Adipocyte (in vitro differentiated cells): ENCODE results near the gene SLC2A9.

Source experiments
- DNase-seq: peaks from one replicate; pipeline ENCODE4 v3.0.0-alpha.2; 2015; ENCODE audit warnings: low read depth
- H3K27me3 ChIP-seq: replicated peaks from 2 replicates; pipeline ENCODE4 v1.7.0; 2013; ENCODE audit warnings: mild to moderate bottlenecking, low read length, moderate library complexity; ENCODE audit not compliant: control insufficient read depth, insufficient read depth
- H3K36me3 ChIP-seq: 2 replicates; pipeline ENCODE4 v1.7.0; 2013; ENCODE audit warnings: low read length, mild to moderate bottlenecking, moderate library complexity; ENCODE audit not compliant: control insufficient read depth, insufficient read depth, severe bottlenecking
- H3K4me1 ChIP-seq: 2 replicates; pipeline ENCODE4 v1.7.0; 2013; ENCODE audit warnings: mild to moderate bottlenecking, low read length, moderate library complexity; ENCODE audit not compliant: control insufficient read depth, insufficient read depth
- H3K4me3 ChIP-seq: 2 replicates; pipeline ENCODE4 v1.7.0; 2013; ENCODE audit warnings: mild to moderate bottlenecking, low read length, moderate library complexity
- H3K9ac ChIP-seq: 2 replicates; pipeline ENCODE4 v1.7.0; 2013; ENCODE audit warnings: mild to moderate bottlenecking, low read length, moderate library complexity
- H3K9me3 ChIP-seq: 2 replicates; pipeline ENCODE4 v1.7.0; 2013; ENCODE audit warnings: mild to moderate bottlenecking, low read length, moderate library complexity; ENCODE audit not compliant: control insufficient read depth

The SLC2A9 gene

DNA sequence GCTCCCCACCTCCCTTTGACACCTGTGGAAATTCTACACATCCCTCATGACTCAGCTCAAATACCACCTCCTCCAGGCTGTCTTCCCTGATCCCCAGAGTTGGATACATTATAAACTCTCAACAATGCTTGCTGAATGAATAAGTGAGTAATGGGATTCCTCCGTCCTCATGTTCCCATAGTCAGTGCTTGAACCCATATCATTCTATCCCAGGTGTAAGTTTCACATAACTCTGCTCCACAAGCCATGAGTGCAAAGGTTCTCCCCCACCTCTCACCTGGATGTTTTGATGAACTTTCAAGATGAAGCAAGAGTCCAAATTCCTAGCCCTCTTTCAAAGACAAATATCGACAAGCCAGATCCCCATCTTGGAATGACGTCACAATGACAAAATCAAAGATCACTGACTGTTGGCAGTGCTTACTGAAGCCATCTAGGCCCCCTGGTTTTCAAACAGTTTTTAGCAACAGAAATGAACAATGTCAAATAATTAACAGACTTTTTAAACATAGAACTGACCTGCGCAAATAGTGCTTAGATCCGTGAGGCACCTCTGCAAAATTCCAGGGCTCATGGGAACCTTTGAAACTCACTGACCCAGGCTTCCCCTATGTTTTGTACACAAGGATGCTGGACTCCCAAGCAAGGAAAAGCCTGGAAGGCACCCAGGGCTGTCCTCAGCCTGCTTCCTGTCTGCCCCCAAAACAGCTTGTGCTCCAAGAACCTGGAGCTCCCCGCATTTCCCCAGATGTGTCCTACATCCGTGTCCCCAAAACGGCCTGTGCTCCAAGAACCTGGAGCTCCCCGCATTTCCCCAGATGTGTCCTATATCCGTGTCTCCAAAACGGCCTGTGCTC is 4.0 kb downstream of the SLC2A9 start:
- no peaks in the 10 kb centered on the region for H3K9me3 ChIP-seq
- no peak overlapping the region for H3K4me3 ChIP-seq
- peaks cover 24% of the 10 kb centered on the region for H3K27me3 ChIP-seq
- no peak overlapping the region for H3K9ac ChIP-seq
- H3K4me1 ChIP-seq = peaks cover 11% of the 10 kb centered on the region
- H3K36me3 ChIP-seq = no peaks in the 10 kb centered on the region
- DNase-seq = no peak

DNA sequence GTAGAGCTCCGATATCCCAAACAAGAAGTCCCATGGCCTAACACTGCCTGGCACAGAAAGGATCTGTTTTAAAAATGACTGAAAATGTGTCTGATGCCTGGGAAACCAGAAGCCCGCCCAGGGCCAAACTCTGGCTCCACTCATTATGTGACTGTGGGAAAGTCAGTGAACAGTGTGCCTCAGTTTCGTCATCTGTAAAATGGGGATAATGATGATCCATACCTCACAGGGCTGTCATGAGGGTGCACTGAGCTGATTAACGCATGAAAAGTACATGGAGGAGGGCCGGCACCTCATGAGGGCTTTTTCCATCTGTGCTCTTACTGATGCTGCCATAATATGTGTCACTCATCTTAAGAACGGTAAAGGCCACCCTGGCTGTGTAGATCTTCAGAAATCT is 5.1 kb downstream of the SLC2A9 start:
- Histone ChIP-seq H3K9ac (no peak overlapping the region), H3K36me3 (no peaks in the 10 kb centered on the region), H3K4me1 (peaks cover 9% of the 10 kb centered on the region), H3K9me3 (no peaks in the 10 kb centered on the region), H3K27me3 (peaks cover 34% of the 10 kb centered on the region), H3K4me3 (no peak overlapping the region)
- no peak for DNase-seq

DNA sequence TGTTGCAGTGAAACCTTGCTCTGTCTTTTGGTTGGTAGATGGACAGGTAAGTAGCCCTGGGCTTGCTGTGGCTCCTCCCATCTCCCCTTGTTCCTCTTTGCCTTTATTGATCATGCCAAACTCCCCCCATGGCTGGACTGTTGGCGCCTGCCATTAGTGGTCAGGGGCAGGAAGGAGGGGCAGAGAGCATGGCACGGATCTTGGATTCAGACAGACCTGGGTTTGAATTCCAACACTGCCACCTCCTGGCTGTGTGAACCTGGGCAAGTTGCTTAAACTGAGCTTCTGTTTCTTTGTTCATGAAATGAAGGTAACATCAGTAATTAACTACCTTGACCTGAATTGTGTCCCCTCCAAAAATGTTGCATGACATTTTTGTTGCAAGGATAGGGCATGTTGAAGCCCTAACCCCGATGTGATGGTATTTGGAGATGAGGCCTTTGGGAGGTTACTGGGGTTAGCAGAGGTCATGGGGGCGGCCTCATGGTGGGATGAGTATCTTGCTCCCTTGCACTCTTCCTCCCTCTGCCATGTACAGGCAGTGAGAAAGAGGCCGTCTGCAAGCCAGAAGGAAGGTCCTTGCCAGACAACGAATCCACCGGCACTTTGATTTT is 6.0 kb downstream of the SLC2A9 start:
- DNase-seq = no peak
- Histone ChIP-seq H3K4me1 (peaks cover 7% of the 10 kb centered on the region), H3K9me3 (no peaks in the 10 kb centered on the region)

DNA sequence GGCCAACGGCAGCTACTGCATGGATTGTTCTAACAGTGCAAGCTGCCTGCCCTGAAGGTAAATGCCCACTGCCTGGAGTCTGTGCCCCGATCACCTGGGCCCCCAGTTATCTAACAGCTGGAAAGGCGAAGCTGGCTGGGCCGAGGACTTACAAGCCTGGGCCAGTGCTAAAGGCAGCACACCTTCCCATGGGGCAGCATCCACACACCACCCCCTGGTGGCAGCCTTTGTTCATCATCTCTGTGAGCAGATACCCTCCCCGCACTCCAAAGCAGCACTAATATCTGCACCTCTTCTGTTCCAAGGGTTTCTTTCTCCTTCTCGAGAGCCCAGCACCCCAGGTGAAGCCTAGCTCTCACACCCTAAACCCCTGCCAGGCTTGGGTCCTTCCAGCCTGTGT is 7.6 kb downstream of the SLC2A9 start:
- no peak for DNase-seq
- Histone ChIP-seq H3K4me3 (no peak overlapping the region), H3K9ac (no peak overlapping the region), H3K36me3 (no peaks in the 10 kb centered on the region), H3K4me1 (peaks cover 2% of the 10 kb centered on the region), H3K27me3 (peaks cover 40% of the 10 kb centered on the region), H3K9me3 (no peaks in the 10 kb centered on the region)

More for the DNA sequence above, 6.0 kb downstream of the SLC2A9 start:
- Histone ChIP-seq H3K9ac (no peak overlapping the region), H3K27me3 (peaks cover 38% of the 10 kb centered on the region), H3K36me3 (no peaks in the 10 kb centered on the region), H3K4me3 (no peak overlapping the region)

DNA sequence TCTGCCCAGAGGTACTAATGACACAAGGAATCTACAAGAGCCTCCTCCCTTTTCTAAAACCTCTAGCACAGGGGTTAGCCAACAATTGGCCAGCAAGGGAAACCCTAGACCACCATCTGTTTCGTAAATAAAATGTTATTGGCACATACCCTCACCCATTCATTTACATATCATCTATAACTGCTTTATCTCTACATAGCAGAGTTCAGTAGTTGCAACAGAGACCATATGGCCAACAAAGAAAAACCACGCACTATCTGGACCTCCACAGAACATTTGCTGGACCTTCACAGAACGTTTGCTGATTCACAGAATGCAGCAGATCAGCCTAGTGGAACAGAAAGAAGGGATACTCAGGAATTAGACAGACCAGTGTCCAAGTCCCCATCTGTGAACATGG is 9.4 kb downstream of the SLC2A9 start:
- Histone ChIP-seq H3K36me3 (no peaks in the 10 kb centered on the region), H3K4me3 (no peak overlapping the region), H3K9me3 (no peaks in the 10 kb centered on the region), H3K4me1 (peaks cover 16% of the 10 kb centered on the region), H3K9ac (no peak overlapping the region), H3K27me3 (peaks cover 40% of the 10 kb centered on the region)
- no peak for DNase-seq

DNA sequence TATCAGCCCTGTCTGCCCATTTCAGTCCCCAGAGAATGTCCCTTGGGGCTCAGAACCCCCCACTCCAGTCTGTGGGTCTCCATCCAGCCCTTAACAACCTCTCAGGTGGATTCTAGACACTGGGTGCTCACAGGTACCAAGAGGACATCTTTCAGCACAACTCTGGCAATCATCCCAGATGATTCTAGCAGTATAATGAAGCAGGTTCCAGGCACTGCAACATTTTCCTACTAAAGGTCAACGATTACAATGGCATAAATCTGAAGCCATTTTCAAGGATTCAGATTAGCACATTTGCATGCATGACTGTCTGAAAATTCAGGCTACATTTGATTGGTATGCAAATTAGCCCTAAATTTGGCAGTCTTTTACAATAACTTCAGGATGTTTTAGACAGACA is 10.0 kb downstream of the SLC2A9 start:
- DNase-seq = no peak
- Histone ChIP-seq H3K4me3 (no peak overlapping the region), H3K9ac (no peak overlapping the region), H3K9me3 (no peaks in the 10 kb centered on the region), H3K4me1 (peaks cover 22% of the 10 kb centered on the region), H3K27me3 (peaks cover 40% of the 10 kb centered on the region), H3K36me3 (no peaks in the 10 kb centered on the region)

DNA sequence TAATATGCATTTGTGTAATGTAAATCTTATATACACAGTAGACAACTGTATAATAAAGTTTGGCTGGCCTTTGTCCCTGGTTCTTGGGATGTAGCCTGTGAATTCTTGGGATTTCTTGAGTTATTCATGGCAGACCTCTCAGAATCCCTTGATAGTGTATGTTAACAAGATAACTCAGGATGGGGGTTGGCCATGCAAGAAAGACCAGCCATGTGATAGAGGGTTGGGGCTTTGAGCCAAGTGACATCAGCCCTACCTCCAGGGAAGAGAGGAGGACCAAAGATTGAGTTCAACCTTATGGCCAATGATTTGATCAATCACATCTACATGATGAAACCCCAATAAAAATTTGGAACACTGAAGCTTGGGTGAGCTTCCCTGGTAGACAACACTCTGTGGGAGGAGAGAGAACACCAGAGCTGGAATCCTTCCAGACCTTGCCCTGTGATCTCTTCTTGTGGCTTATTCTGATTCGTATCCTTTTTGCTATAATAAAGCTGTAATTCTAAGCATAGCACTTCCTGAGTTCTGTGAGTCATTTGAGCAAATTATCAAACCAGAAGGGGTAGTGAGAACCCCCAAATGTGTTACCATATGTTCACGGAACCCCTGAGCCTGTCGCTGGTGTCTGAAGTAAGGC is 11.3 kb downstream of the SLC2A9 start:
- peaks cover 35% of the 10 kb centered on the region for H3K4me1 ChIP-seq
- no peaks in the 10 kb centered on the region for H3K9me3 ChIP-seq
- DNase-seq = no peak
- H3K36me3 ChIP-seq = no peaks in the 10 kb centered on the region
- no peak overlapping the region for H3K9ac ChIP-seq
- peaks cover 40% of the 10 kb centered on the region for H3K27me3 ChIP-seq
- no peak overlapping the region for H3K4me3 ChIP-seq

DNA sequence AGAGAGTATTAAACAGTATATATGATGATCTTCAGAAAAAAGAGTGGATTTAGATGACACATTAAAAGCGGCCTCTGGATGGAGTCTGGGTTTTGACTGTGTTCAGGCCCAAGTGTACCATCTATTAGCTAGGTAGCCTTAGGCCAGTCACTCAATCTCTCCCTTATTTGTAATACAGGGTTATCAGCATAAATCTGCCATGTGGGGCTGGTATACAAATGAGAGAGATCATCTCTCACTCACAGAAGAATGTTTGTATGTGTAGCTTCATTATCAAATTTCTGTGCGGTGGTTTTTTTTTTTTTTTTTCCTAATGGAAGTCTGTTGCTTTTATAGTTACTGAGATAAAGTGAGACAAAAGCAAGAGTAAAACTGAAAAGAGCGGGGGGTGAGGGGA is 12.7 kb downstream of the SLC2A9 start:
- Histone ChIP-seq H3K27me3 (peaks cover 35% of the 10 kb centered on the region), H3K9ac (no peak overlapping the region), H3K4me3 (no peak overlapping the region), H3K36me3 (no peaks in the 10 kb centered on the region), H3K9me3 (no peaks in the 10 kb centered on the region), H3K4me1 (peaks cover 36% of the 10 kb centered on the region)
- DNase-seq = no peak

DNA sequence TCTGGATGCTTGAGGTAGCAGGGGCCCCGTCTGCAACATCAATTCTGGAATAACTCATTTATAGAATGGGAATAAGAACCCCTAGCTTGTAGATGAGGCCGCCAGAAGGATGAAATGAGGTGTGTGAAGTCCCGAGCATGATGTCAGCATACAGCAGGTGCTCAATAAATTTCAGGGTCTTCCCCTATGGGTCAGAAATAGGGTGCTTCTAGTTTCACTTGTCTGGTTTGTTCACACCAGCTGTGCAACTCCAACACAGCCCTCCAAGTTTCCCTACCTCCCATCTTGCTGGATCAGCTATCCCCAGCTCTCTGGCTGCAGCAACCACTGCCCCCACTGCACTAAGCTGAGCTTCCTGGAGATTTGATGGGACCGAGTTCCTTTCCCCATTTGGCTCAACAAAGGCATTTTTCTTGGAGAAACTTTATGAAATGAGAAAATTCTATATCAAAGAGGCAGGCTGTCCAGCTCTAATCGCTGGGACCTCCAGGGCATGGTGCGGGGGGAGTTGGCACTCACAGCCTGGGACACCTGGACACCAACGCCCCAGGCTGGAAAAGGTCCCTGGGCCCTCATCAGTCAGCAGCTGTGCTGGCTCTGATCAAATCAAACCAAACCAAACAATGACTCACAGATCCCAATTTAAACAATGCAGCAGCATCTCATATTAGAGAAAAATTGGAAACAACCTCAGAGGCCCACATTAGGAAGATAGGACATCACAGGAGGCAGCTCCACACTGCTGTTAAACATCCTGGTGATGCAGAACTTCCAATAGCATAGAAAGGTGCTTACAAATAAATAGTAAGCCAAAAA is 13.3 kb downstream of the SLC2A9 start:
- peak; percentile 44 for DNase-seq
- H3K4me1 ChIP-seq = peaks cover 36% of the 10 kb centered on the region

DNA sequence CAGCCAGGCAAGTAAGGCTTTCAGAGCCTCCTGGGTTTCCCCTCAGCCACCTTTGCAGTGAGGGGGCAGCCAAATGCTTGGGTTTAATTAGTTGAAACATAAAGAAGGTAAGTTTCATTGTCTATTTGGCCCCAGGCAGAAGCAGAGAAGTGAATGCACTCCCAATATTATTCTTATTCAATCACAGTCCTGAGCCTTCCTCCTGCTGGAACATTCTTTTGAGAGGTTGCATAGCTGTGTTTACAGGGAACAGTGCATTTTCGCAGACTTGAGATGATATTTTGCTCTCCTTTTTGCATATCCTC is 13.9 kb downstream of the SLC2A9 start:
- no peaks in the 10 kb centered on the region for H3K36me3 ChIP-seq
- peaks cover 28% of the 10 kb centered on the region for H3K27me3 ChIP-seq
- no peak for DNase-seq
- no peak overlapping the region for H3K4me3 ChIP-seq
- no peak overlapping the region for H3K9ac ChIP-seq
- H3K4me1 ChIP-seq = peaks cover 36% of the 10 kb centered on the region
- H3K9me3 ChIP-seq = no peaks in the 10 kb centered on the region

More for the DNA sequence above, 13.3 kb downstream of the SLC2A9 start:
- Histone ChIP-seq H3K27me3 (peaks cover 33% of the 10 kb centered on the region), H3K36me3 (no peaks in the 10 kb centered on the region), H3K4me3 (no peak overlapping the region), H3K9ac (no peak overlapping the region), H3K9me3 (no peaks in the 10 kb centered on the region)
